GM18907 (cell line): ENCODE measurements around the gene SUMO1.
"Not testable (repeated sequence)": the region's sequence is repeated elsewhere in the genome, so short reads cannot be mapped to it uniquely, and the experiment has no call there.

Source experiments
- ATAC-seq: cut with Tn5 transposase; IDR thresholded peaks from one replicate; pipeline ENCODE4 v1.9.1; 2021; ENCODE audit warnings: mild to moderate bottlenecking, moderate library complexity; ENCODE audit not compliant: unreplicated experiment

SUMO1 gene

DNA sequence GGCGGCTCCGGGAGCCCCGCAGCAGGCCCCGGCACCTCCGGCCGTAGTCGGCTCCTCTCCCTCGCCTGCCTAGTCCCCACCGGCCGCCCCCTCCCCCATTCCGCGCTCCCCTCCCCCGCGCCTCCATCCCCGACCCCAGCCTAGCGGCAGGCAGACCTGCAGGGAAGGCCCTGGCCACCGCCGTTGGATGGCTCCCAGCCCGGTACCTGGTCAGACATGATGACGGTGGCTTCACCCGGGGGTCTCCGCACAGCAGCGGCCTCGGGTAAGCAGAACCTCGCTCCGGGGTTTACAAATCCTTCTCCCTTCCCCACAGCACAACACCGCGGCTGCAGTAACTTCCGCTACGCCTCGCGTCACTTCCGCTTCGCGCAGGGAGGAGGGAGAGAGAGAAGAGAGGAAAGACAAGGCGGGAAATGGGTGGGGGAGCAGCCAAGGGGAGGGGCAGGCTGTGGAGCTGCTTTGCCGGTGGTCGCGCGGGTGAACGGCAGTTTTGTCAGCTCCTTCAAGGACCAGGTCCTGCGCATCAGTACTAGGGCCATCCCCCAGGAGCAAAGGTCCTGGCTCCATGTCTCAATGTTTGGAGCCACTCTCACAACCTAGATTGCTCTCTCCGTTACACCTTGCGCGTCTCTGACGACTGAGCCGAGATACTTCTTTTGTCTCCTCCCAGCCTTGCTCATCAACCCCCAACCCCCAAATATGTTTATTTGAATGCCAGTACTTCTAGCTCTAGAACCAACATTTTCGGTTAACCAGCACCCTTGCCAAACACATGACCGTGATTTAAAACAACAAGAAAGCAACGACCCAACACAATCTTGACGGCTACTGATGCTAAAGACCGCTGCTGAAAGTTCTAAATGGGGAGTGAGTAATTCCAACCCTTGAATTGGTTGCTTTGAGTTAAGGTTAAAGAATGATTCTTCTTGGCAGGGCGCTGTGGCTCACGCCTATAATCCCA, at the start of gene SUMO1:
Gene SUMO1, minus strand, starts transcription at position 364 of the 964 bp plus-strand sequence. Its CDS starts 146 bp downstream, at position 218.
- peak; percentile 96 for ATAC-seq

DNA sequence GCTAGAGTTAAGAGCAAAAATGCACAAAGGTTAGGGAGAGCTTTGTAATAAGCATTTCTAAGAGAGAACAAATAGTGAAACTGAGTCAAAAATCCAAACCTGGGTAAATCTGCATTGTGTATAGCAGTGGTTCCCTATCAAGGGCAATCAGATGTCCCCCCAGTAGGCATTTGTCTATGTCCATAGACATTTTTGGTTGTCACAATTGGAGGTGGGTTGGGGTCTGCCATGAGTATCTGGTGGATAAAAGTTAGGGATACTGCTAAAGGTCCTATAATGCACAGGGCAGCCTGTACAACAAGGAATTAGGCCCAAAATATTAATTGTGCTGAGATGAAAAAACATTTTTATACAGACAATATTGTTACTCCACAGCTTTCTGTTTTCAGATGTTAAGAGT, 48.2 kb upstream of the SUMO1 start:
- ATAC-seq = no peak

GRCh38 chr2:202278944-202279343, 40.5 kb upstream of the SUMO1 start:
- no peak for ATAC-seq

- ATAC-seq = no peak
Measured at GRCh38 chr2:202278036-202278760, 39.8 kb upstream of the SUMO1 start.

- not testable (repeated sequence) for ATAC-seq
Measured at GRCh38 chr2:202276078-202276720, 37.8 kb upstream of the SUMO1 start.

GRCh38 chr2:202270487-202270886, 32.1 kb upstream of the SUMO1 start:
- ATAC-seq = no peak

- ATAC-seq = no peak
Measured at GRCh38 chr2:202269585-202269984, 31.2 kb upstream of the SUMO1 start.

GRCh38 chr2:202267495-202267894, 29.1 kb upstream of the SUMO1 start:
- ATAC-seq = no peak

DNA sequence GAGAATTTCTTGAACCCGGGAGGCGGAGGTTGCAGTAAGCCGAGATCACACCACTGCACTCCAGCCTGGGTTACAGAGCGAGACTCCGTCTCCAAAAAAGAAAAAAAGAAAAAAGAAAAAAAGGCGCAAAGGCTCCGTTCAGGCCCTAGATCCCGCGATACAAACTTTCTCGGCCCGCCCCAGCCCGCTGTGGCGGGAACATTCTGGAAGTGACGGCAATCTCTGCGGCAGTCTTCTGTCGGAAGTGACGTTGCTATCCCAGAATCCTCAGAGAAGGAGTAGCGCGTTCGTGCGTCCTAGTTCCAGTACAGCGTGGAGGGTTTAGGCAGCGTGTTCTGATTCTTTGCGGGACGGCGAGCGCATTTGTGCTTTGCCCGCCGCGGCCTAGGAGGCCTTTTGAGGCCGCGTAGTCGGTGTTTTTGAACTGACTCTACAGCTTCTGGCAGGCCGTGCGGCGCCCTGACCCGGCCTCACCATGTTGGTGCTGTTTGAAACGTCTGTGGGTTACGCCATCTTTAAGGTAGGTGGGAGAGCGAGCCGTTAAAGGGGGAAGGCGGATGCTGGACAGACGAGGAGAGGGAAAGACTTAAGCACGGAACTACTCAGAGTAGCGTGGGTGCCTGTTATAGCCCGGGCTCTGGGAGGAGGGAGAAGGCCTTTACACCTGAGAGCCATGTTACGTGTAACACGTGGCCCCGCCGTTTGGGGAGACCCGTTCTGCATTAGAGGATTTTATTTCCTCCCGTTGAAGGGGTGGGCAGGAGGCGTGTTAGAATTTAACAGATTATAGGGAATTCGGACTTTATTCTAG, 27.3 kb upstream of the SUMO1 start, which contains the start of gene NOP58:
Gene NOP58, plus strand, starts transcription at position 297 of the 811 bp plus-strand sequence. Its CDS starts 179 bp downstream, at position 476.
- ATAC-seq = peak; percentile 88

DNA sequence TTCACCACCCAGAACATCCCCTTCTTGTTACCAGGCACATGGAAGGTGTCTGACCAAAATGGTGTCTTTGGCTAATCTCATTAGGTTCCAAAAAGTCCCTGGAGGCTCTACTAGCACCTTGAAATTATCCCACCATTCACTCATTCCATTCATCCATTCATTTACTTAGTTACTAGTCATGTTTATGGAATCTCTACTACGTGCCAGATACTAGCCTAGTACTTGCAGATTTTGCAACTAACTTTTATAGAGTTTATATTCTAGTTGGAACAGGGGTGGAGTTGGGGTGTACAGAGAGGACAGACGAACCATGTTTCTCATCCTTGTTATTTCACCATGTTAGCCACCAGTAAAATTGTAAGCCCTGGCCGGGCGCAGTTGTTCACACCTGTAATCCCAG, 23.1 kb upstream of the SUMO1 start:
- ATAC-seq = no peak

DNA sequence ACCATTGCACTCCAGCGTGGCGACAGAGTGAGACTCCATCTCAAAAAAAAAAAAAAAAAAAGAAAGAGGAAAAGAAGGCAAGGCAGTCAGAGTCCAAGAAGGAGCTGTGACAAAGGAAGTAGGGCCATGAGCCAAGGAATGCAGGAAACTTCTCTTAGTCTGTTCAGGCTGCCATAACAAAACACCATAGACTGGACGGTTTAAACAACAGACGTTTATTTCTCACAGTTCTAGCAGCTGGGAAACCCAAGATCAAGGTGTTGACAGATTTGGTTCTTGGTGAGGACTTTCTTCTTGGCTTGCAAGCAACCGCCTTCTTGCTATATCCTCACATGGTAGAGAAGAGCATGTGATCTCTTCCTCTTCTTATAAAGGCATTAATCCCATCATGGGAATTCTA, 13.1 kb upstream of the SUMO1 start:
- ATAC-seq = no peak

DNA sequence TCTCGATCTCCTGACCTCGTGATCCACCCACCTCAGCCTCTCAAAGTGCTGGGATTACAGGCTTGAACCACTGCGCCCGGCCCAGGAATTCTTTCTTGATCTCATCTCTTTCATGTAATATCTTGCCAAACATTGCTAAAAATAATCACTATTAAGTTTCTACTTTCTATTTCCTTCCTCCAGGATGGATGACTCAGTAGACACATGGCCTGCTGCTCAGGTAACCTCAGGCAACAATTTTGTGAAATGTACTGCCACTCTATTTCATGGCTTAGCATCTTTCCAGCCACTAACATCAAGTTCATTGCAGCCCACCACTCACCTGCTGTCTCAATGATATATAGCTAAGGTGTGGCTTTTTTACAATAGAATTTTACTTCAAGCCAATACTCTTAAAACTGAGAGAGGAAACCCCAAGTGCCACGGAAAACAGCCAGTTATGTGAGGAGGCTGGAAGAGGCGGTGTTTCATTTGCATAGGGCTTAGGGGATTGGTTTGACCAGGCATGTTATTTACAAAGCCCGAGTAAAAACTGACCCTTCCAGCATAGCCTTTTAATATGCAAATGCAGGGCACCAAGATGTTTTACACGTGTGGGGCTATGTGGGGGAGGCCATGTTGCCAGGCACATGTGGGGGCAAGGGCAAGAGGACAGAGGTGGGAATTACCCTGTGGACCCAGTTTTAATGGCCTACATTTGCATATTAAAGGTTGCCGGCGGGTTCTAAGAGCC, 11.3 kb upstream of the SUMO1 start:
- no peak for ATAC-seq

DNA sequence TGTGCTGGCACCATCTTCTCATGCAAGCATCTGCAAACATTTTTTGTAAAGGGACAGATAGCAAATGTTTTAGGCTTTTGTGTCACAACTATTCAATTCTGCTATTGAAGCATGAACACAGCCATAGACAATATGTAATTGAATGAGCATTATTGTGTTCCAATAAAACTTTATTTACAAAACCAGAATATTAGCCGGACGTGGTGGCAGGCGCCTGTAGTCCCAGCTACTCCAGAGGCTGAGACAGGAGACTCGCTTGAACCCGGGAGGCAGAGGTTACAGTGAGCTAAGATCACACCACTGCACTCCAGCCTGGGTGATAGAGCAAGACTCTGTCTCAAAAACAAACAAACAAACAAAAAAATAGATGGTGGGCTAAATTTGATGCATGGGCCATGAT, 9.3 kb upstream of the SUMO1 start:
- ATAC-seq = not testable (repeated sequence)

DNA sequence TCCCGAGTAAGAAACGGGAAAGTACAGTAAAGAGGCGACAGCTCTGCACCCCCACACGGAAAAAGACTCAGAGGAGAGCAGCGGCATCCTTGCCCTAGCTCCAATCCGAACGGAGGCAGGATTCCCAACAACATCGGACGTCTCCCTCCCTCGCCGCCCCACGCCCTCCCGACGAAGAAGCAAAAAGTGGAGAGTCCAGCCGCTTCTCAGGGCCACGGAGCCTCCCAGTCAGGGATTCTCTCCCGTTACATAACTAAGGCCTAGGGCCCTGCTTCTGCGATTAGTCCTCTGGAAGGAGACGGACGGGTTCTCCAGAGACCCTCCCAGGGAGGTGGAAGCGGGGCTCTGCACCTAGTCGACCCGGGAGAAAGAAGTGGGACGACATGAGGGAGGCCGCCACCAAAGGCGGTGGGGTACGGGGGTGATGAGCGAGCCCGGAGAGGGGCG, 587 bp downstream of the SUMO1 start:
- ATAC-seq = peak; percentile 35

DNA sequence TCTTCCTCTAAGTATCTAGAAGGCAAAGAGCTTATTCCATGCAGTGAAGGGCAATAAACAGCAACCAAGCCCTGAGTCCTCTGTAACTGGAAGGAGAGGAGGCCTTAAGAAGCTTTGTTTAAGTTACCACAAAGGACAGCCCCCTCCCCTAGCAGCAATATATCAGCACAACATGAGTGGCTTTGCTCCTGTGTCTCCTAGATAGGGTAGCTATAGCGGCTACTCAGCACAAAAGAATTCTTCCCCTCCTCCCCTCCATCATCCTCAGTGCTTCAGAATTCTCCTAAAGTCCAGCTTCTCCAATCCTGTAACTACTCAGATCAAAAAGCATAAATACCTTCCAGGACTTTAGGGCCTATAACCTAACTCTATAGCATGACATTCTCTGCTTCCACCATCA, 16.5 kb downstream of the SUMO1 start:
- ATAC-seq = no peak

- no peak for ATAC-seq
Measured at GRCh38 chr2:202215179-202215578, 23.2 kb downstream of the SUMO1 start.

DNA sequence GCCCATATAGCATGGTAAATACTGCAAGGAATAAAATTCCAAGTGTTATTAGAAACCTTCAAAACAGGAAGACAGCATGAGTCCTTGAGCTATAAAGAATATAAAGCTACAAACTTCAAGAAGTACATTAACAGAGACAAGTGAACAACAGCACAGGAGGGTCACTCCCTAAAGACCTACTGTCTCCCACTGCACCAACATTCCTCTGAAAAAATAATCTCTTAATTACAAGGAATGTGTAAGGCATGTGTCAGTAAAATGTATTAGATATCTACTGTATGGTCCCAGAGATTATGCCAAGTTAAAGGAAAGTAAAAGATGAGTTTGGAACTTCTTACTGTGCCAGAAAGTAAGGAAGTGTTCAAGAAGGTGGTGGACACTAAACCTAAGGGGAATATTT, 29.9 kb downstream of the SUMO1 start:
- ATAC-seq = no peak

DNA sequence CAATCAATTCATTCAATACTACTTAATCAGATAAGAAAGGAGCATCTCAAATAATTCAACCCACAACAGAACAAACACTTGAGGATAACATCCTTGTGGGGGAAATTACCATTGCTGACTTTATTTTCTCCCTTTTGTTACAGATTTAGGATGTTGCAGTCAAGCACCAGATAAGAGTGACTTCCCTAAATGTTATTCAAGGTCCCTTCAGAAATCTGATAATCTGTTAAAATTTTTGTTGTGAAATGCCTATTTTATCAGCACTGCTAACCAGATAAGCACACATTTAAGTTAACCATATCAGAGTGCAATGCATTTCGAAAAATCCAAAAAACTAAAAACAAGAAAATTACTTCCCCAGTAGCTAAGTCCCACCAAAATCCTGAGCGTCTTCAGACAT, 33.5 kb downstream of the SUMO1 start:
- no peak for ATAC-seq

GRCh38 chr2:202203348-202203747, 35.0 kb downstream of the SUMO1 start:
- no peak for ATAC-seq
